Sigmoid colon (tissue), 4 donors: Measurements from ENCODE around the gene CSF2.

ENCODE experiments used
- CTCF ChIP-seq, 4 experiments: fragments of 450-650 bp in 3 of 4; fragments of 200-600 bp in 1 of 4; IDR thresholded peaks; one replicate each; pipeline ENCODE4 v1.5.1; 2016 to 2019; ENCODE audit warnings: antibody characterized with exemption in 4 of 4, mild to moderate bottlenecking in 3 of 4, moderate library complexity in 2 of 4
- POLR2AphosphoS5 ChIP-seq, 4 donors: sonication (generic); formaldehyde crosslinking; IDR thresholded peaks; one replicate each; pipeline ENCODE4 v1.6.1; 2017; ENCODE audit warnings: antibody characterized with exemption in 4 of 4

GRCh38 chr5:132095077-132095410, 21.5 kb downstream of the CSF2 start:
- no peak for TF ChIP-seq CTCF (IDR thresholded peaks at IDR 0.05)
- no peak for TF ChIP-seq POLR2AphosphoS5 (IDR thresholded peaks at IDR 0.05)
